ENCODE data around the gene ADCK2. TPM values are rescaled to one million over a fixed set of nuclear protein-coding genes. Genes with fewer than 3 reads are reported as not detected.
A peak's percentile ranks its signal among the peaks of the same experiment; 100 is the strongest.
"Not testable (repeated sequence)": the region's sequence is repeated elsewhere in the genome, so short reads cannot be mapped to it uniquely, and the experiment has no call there.

ADCK2 gene
- total RNA-seq, 1 experiment from 2014 or later, result 16.8 TPM

DNA sequence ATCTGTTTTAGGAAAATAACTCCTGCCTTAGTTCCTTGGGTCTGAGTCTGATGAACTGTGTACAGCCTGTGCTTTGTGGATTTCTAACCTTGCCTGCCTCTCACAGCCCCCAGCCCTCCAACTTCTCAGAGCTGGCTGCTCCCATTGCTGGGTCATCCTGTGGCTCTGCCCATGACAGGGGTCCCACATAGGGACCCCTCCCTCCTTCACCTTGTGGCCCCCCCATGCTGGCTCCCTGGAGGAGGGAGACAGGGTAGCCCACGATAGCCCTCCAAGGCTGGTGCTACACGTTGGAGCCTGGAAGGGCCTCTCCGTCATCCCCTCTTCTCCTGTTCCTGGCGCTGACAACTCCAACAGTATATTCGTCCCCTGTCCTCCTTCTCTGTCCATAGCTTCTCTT is 29.3 kb upstream of the ADCK2 start:
- no peak overlapping the region for H3K9ac ChIP-seq (ENCODE audit: low read length)
- H3K4me1 ChIP-seq (ENCODE audit: low read length), result no peaks in the 10 kb centered on the region
- H3K79me2 ChIP-seq (ENCODE audit: low read length), result no peaks in the 10 kb centered on the region
- no peaks in the 10 kb centered on the region for H3K27me3 ChIP-seq (ENCODE audit: low read length)
- no peaks in the 10 kb centered on the region for H4K20me1 ChIP-seq (ENCODE audit: insufficient read depth, low read depth, low read length)
- DNase-seq, result no peak
- no peak overlapping the region for H3K27ac ChIP-seq (ENCODE audit: low read length)
- no peaks in the 10 kb centered on the region for H3K36me3 ChIP-seq (ENCODE audit: insufficient read depth, low read length)
- no peaks in the 10 kb centered on the region for H3K9me3 ChIP-seq (ENCODE audit: low read length)
- no peak overlapping the region for H3K4me2 ChIP-seq (ENCODE audit: low read depth, low read length, poor library complexity, severe bottlenecking)
- H3K4me3 ChIP-seq (ENCODE audit: low read length), result no peak overlapping the region
- no peaks in the 10 kb centered on the region for H3K9me2 ChIP-seq (replicated peaks; ENCODE audit: insufficient read depth, low read length)
- no peak overlapping the region for H2AFZ ChIP-seq (ENCODE audit: low read length)

DNA sequence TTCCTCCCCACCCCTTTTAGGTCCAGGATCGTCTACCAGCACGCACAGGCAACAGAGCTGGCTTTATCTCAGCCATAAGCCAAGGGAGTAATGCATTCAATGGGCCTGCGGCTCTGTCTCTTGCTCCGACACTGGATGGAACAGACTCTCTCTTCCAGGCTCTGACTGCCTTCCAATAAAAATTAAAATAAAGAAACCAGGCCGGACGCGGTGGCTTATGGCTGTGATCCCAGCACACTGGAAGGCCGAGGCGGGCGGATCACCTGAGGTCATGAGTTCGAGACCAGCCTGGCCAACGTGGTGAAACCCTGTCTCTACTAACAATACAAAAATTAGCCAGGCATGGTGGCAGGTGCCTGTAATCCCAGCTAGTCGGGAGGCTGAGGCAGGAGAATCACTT is 28.0 kb upstream of the ADCK2 start:
- H3K79me2 ChIP-seq (ENCODE audit: low read length); DNase-seq; H2AFZ ChIP-seq (ENCODE audit: low read length); H3K9me2 ChIP-seq (replicated peaks; ENCODE audit: insufficient read depth, low read length); H3K4me1 ChIP-seq (ENCODE audit: low read length); H3K27me3 ChIP-seq (ENCODE audit: low read length); H3K4me3 ChIP-seq (ENCODE audit: low read length); H3K36me3 ChIP-seq (ENCODE audit: insufficient read depth, low read length); H3K9me3 ChIP-seq (ENCODE audit: low read length); H4K20me1 ChIP-seq (ENCODE audit: insufficient read depth, low read depth, low read length); H3K27ac ChIP-seq (ENCODE audit: low read length); H3K9ac ChIP-seq (ENCODE audit: low read length); H3K4me2 ChIP-seq (ENCODE audit: low read depth, low read length, poor library complexity, severe bottlenecking): not testable (repeated sequence)

DNA sequence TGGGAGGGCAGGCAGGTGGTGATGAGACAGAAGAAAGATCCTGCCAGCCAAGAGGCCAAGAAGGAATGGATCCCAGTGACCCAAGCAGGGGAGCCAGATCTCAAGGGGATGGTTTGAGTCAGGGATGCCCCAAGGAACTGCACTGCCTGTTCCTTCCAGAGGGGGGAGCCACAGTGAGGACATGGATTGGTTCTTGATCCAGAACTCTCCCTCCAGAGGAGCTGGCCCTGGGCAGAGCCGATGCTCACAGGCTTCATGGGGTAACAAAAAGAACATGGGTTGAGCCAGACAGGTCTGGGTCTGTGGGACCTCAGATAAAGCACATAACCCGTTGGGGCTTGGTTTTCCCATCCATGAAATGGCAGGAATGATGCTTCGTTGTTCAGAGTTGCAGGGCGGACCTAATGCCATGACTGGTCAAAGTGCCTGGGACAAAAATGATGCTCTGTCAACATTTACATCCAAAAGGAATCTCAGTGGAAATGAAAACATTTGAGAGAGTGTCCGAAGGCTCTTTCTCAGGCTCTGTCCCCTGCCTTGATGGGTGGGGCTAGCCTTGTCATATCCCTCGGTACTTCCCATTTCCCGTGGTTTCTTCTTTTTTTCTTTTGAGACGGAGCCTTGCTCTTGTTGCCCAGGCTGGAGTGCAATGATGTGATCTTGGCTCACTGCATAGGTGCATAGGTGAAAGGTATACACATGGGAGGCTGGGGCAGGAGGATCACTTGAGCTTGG is 27.4 kb upstream of the ADCK2 start:
- no peaks in the 10 kb centered on the region for H3K79me2 ChIP-seq (ENCODE audit: low read length)
- H3K36me3 ChIP-seq (ENCODE audit: insufficient read depth, low read length), result no peaks in the 10 kb centered on the region
- H3K27me3 ChIP-seq (ENCODE audit: low read length), result no peaks in the 10 kb centered on the region
- no peak overlapping the region for H3K9ac ChIP-seq (ENCODE audit: low read length)
- H3K4me1 ChIP-seq (ENCODE audit: low read length), result no peaks in the 10 kb centered on the region
- H3K27ac ChIP-seq (ENCODE audit: low read length), result no peak overlapping the region
- no peaks in the 10 kb centered on the region for H4K20me1 ChIP-seq (ENCODE audit: insufficient read depth, low read depth, low read length)
- H3K4me2 ChIP-seq (ENCODE audit: low read depth, low read length, poor library complexity, severe bottlenecking), result no peak overlapping the region
- no peaks in the 10 kb centered on the region for H3K9me2 ChIP-seq (replicated peaks; ENCODE audit: insufficient read depth, low read length)
- DNase-seq, result peak; percentile 54
- H2AFZ ChIP-seq (ENCODE audit: low read length), result no peak overlapping the region
- H3K4me3 ChIP-seq (ENCODE audit: low read length), result no peak overlapping the region
- no peaks in the 10 kb centered on the region for H3K9me3 ChIP-seq (ENCODE audit: low read length)

DNA sequence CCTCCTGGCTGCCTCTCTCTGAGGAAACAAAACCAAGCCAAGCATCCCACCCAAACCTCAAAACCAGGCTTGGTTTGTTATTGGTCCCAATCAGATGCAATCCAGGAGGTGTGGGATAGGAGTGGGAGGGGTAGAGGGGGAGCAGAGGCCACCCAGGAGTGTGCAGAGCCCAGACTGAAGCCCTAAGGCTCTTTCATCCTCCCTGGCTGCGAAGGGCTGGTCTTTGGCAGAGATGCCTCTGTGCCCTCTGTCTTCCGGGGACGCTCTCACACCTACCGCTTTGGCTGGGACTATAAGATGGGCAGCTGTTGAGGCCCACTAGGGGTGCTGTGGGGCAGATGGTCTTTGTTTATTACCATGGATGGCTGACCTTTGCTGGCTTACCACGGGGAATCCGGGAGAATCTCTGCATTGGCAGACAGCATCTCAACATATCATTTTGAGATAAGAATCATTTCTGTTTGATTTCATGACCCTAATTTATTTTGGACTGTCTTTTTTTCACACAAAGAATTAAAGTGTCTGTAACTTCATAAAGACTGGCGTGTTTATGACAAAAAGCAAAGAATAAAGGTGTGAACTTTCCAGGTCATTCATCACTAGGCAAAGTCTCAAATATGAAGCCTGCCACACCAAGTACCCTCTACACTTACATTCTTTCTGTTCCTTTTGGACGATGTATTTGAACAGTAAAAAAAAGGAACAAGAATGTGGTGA is 25.7 kb upstream of the ADCK2 start:
- H3K4me1 ChIP-seq (ENCODE audit: low read length), result no peaks in the 10 kb centered on the region
- H4K20me1 ChIP-seq (ENCODE audit: insufficient read depth, low read depth, low read length), result no peaks in the 10 kb centered on the region
- H3K36me3 ChIP-seq (ENCODE audit: insufficient read depth, low read length), result no peaks in the 10 kb centered on the region
- no peaks in the 10 kb centered on the region for H3K79me2 ChIP-seq (ENCODE audit: low read length)
- DNase-seq, result peak; percentile 55
- H3K9me2 ChIP-seq (replicated peaks; ENCODE audit: insufficient read depth, low read length), result no peaks in the 10 kb centered on the region
- no peak overlapping the region for H3K4me2 ChIP-seq (ENCODE audit: low read depth, low read length, poor library complexity, severe bottlenecking)
- H2AFZ ChIP-seq (ENCODE audit: low read length), result no peak overlapping the region
- no peaks in the 10 kb centered on the region for H3K27me3 ChIP-seq (ENCODE audit: low read length)
- no peak overlapping the region for H3K4me3 ChIP-seq (ENCODE audit: low read length)
- H3K9ac ChIP-seq (ENCODE audit: low read length), result no peak overlapping the region
- no peak overlapping the region for H3K27ac ChIP-seq (ENCODE audit: low read length)
- H3K9me3 ChIP-seq (ENCODE audit: low read length), result no peaks in the 10 kb centered on the region

DNA sequence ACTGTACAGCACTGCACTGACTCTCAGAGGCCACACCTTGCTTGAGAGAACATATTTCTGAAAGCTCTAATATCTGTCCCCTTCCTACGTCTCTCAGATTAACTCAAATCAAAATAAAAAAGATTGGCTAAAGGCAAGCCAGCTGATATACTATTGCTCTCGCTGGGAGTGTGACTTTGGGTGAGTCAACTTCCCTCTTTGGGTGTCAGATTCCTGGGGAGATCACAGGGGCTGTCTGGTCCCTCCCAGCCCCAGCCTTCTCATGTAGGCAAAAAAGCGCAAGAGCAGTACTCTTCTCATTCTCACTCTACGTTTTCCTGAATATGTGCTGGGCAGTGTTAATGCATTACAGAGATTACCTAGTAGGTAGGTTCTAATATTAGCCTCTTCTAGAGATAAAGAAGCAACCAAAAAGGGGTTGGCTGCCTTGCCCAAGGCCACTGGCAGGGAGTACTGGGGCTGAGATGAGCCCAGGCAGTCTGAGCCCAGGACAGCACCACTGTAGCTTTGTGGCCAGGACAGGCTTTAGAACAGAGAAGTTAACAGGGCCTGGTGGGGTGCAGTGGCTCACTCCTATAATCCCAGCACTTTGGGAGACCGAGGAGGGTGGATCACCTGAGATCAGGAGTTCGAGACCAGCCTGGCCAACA is 23.1 kb upstream of the ADCK2 start:
- no peaks in the 10 kb centered on the region for H3K9me2 ChIP-seq (replicated peaks; ENCODE audit: insufficient read depth, low read length)
- H3K9ac ChIP-seq (ENCODE audit: low read length), result no peak overlapping the region
- H3K4me2 ChIP-seq (ENCODE audit: low read depth, low read length, poor library complexity, severe bottlenecking), result no peak overlapping the region
- no peaks in the 10 kb centered on the region for H3K27me3 ChIP-seq (ENCODE audit: low read length)
- H4K20me1 ChIP-seq (ENCODE audit: insufficient read depth, low read depth, low read length), result no peaks in the 10 kb centered on the region
- no peaks in the 10 kb centered on the region for H3K9me3 ChIP-seq (ENCODE audit: low read length)
- H3K4me3 ChIP-seq (ENCODE audit: low read length), result no peak overlapping the region
- no peak overlapping the region for H2AFZ ChIP-seq (ENCODE audit: low read length)
- no peaks in the 10 kb centered on the region for H3K4me1 ChIP-seq (ENCODE audit: low read length)
- H3K79me2 ChIP-seq (ENCODE audit: low read length), result no peaks in the 10 kb centered on the region
- no peaks in the 10 kb centered on the region for H3K36me3 ChIP-seq (ENCODE audit: insufficient read depth, low read length)
- no peak overlapping the region for H3K27ac ChIP-seq (ENCODE audit: low read length)
- no peak for DNase-seq

DNA sequence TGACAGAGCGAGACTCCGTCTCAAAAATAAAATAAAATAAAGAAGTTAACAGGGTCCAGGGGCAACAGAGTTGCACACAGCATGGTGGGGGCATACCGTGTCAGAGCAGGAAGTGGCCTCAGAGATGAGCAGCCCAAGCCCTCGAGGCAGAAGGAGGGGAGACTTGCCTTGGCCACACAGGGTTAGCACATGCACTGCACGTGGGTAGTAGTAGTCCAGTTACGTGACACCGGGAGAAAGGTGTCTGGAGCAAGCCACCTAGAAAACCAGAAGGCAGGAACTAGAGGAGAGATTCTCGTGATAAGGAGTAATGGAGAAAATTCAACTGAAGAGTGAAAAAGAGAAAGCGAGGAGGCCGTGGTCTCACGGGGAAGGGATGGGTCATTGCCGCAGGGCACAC is 22.4 kb upstream of the ADCK2 start:
- H3K4me1 ChIP-seq (ENCODE audit: low read length), result no peaks in the 10 kb centered on the region
- no peaks in the 10 kb centered on the region for H4K20me1 ChIP-seq (ENCODE audit: insufficient read depth, low read depth, low read length)
- DNase-seq, result no peak
- no peaks in the 10 kb centered on the region for H3K9me2 ChIP-seq (replicated peaks; ENCODE audit: insufficient read depth, low read length)
- H3K9ac ChIP-seq (ENCODE audit: low read length), result no peak overlapping the region
- H3K79me2 ChIP-seq (ENCODE audit: low read length), result no peaks in the 10 kb centered on the region
- H3K9me3 ChIP-seq (ENCODE audit: low read length), result no peaks in the 10 kb centered on the region
- no peaks in the 10 kb centered on the region for H3K27me3 ChIP-seq (ENCODE audit: low read length)
- no peak overlapping the region for H3K27ac ChIP-seq (ENCODE audit: low read length)
- H3K36me3 ChIP-seq (ENCODE audit: insufficient read depth, low read length), result no peaks in the 10 kb centered on the region
- H3K4me3 ChIP-seq (ENCODE audit: low read length), result no peak overlapping the region
- H2AFZ ChIP-seq (ENCODE audit: low read length), result no peak overlapping the region
- no peak overlapping the region for H3K4me2 ChIP-seq (ENCODE audit: low read depth, low read length, poor library complexity, severe bottlenecking)

DNA sequence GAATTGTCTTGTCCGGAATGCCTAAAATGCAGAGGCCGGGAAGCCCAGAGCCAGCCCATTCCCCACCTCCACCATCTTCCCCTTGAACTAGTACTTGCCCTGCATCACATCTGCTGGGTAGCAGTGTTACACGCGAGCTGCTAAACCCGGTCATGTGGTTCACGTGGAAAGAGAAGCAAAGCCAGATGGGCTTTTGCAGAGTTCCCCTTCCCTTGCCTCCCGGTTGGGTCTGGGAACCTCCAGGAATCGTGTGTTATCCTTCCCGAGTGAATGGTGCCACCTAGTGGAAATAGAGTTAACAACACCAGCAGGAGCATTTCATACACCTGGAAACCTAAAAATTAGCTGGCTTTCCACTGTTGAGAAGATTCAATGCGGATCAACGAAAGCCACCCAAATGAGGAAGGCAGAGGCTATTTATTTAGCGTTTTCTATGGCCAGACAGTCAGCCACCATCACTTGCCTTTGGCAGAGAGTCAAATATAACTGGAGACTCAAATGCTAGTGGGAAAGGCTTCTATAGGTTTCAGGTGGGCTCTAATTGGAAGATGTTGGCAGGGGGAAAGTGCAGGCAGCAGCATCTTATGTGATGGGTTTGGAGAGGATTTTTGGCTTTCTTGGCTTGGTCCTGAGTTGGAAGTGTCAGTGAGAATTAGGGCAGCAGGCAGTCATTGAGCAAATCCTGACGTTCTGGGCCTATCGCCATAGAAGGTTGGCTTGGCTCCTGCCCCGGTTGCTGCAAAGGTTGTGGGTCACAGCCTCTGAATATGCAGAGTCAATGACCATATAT is 19.2 kb upstream of the ADCK2 start:
- no peak overlapping the region for H3K4me2 ChIP-seq (ENCODE audit: low read depth, low read length, poor library complexity, severe bottlenecking)
- no peak overlapping the region for H3K4me3 ChIP-seq (ENCODE audit: low read length)
- no peak overlapping the region for H2AFZ ChIP-seq (ENCODE audit: low read length)
- no peaks in the 10 kb centered on the region for H3K9me3 ChIP-seq (ENCODE audit: low read length)
- no peak overlapping the region for H3K9ac ChIP-seq (ENCODE audit: low read length)
- no peaks in the 10 kb centered on the region for H3K27me3 ChIP-seq (ENCODE audit: low read length)
- H3K36me3 ChIP-seq (ENCODE audit: insufficient read depth, low read length), result no peaks in the 10 kb centered on the region
- no peaks in the 10 kb centered on the region for H3K79me2 ChIP-seq (ENCODE audit: low read length)
- peaks cover 12% of the 10 kb centered on the region for H3K4me1 ChIP-seq (ENCODE audit: low read length)
- H3K27ac ChIP-seq (ENCODE audit: low read length), result no peak overlapping the region
- DNase-seq, result peak; percentile 72
- no peaks in the 10 kb centered on the region for H4K20me1 ChIP-seq (ENCODE audit: insufficient read depth, low read depth, low read length)
- H3K9me2 ChIP-seq (replicated peaks; ENCODE audit: insufficient read depth, low read length), result no peaks in the 10 kb centered on the region

DNA sequence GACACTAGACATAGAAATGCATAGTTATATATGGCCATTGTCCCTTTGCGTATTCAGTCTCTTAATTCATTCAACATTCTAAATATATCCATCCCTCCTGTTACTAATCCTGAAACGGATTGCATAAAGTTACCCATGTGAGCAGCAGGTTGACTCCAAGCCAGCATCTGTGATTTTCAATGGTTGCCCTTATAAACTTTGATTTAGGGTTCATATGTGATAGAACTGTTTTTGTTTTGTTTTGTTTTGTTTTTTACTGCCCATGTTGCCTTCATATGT is 18.7 kb upstream of the ADCK2 start:
- no peak overlapping the region for H3K9ac ChIP-seq (ENCODE audit: low read length)
- H3K36me3 ChIP-seq (ENCODE audit: insufficient read depth, low read length), result no peaks in the 10 kb centered on the region
- H3K27ac ChIP-seq (ENCODE audit: low read length), result no peak overlapping the region
- H4K20me1 ChIP-seq (ENCODE audit: insufficient read depth, low read depth, low read length), result no peaks in the 10 kb centered on the region
- H3K27me3 ChIP-seq (ENCODE audit: low read length), result no peaks in the 10 kb centered on the region
- no peak overlapping the region for H3K4me2 ChIP-seq (ENCODE audit: low read depth, low read length, poor library complexity, severe bottlenecking)
- H3K79me2 ChIP-seq (ENCODE audit: low read length), result no peaks in the 10 kb centered on the region
- DNase-seq, result no peak
- H3K9me2 ChIP-seq (replicated peaks; ENCODE audit: insufficient read depth, low read length), result no peaks in the 10 kb centered on the region
- H3K9me3 ChIP-seq (ENCODE audit: low read length), result no peaks in the 10 kb centered on the region
- H3K4me3 ChIP-seq (ENCODE audit: low read length), result no peak overlapping the region
- peaks cover 12% of the 10 kb centered on the region for H3K4me1 ChIP-seq (ENCODE audit: low read length)
- no peak overlapping the region for H2AFZ ChIP-seq (ENCODE audit: low read length)
